HCT116 (cell line): ENCODE measurements around the gene ABHD17B.
"Not testable (repeated sequence)": the region's sequence is repeated elsewhere in the genome, so short reads cannot be mapped to it uniquely, and the experiment has no call there.

Experiments used
- EZH2 ChIP-seq: fragments of 200-600 bp; sonication (generic); IDR thresholded peaks from 2 replicates; pipeline ENCODE4 v1.6.1; 2017; ENCODE audit warnings: antibody characterized with exemption, mixed run types
- FOSL1 ChIP-seq: IDR thresholded peaks from 2 replicates; pipeline ENCODE4 v1.6.1; 2012; ENCODE audit warnings: low read depth
- JUND ChIP-seq: IDR thresholded peaks from 2 replicates; pipeline ENCODE4 v1.6.1; 2012
- POLR2A ChIP-seq: IDR thresholded peaks from 2 replicates; pipeline ENCODE4 v1.7.0; 2011; ENCODE audit warnings: borderline replicate concordance; ENCODE audit not compliant: insufficient read depth, insufficient read length; ENCODE audit errors: extremely low read depth
- POLR2AphosphoS5 ChIP-seq: IDR thresholded peaks from 2 replicates; pipeline ENCODE4 v1.6.1; 2011; ENCODE audit warnings: mild to moderate bottlenecking, low read depth, low read length, moderate library complexity
- RAD21 ChIP-seq: IDR thresholded peaks from 2 replicates; pipeline ENCODE4 v1.6.1; 2012; ENCODE audit warnings: low read depth, mild to moderate bottlenecking
- SP1 ChIP-seq: IDR thresholded peaks from 2 replicates; pipeline ENCODE4 v1.6.1; 2012; ENCODE audit warnings: low read depth
- SRF ChIP-seq: IDR thresholded peaks from 2 replicates; pipeline ENCODE4 v1.6.1; 2012; ENCODE audit warnings: low read depth
- YY1 ChIP-seq: IDR thresholded peaks from 2 replicates; pipeline ENCODE4 v1.6.1; 2011; ENCODE audit warnings: low read length, low read depth, moderate library complexity, mild to moderate bottlenecking; ENCODE audit not compliant: insufficient replicate concordance; ENCODE audit errors: extremely low read depth
- ZFX ChIP-seq: fragments of 450-650 bp; IDR thresholded peaks from 2 replicates; pipeline ENCODE4 v1.6.1; 2017
- TF ChIP-seq, protein P1 (sequence below): IDR thresholded peaks from 2 replicates; pipeline ENCODE4 v1.6.1; 2012; ENCODE audit warnings: low read depth
- TF ChIP-seq, protein P2 (sequence below): IDR thresholded peaks from 2 replicates; pipeline ENCODE4 v1.6.1; 2012
- TF ChIP-seq, protein P3 (sequence below), 3 experiments: fragments of 200-600 bp in 1 of 3; sonication (generic) in 1 of 3; IDR thresholded peaks in 2 of 3; conservative IDR thresholded peaks in 1 of 3; 2 replicates each; pipeline ENCODE4 v1.5.1; 2012 to 2017; ENCODE audit warnings: low read depth in 2 of 3, low read length in 2 of 3, antibody characterized with exemption in 1 of 3, borderline replicate concordance in 1 of 3, control low read depth in 1 of 3, mild to moderate bottlenecking in 1 of 3, mixed read lengths in 1 of 3, mixed run types in 1 of 3, moderate library complexity in 1 of 3; ENCODE audit not compliant: insufficient read depth in 1 of 3

DNA sequence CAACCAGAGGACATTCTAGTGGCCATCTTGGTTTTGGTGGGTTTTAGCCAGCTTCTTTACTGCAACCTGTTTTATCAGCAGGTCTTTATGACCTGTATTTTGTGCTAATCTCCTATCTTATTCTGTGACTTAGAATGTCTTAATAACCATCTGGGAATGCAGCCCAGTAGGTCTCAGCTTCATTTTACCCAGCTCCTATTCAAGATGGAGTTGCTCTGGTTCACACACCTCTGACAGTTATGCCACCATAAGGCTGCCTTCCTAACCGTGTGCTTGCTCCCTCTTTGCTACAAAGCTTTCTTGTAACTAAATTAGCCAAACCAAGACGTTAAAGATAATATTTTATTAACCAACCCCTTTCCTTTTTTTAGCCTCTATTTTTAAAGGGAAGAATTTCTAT lies 43.7 kb upstream of the ABHD17B start:
- not testable (repeated sequence) for TF ChIP-seq POLR2A, ZFX, YY1, EZH2, POLR2AphosphoS5, JUND, RAD21, SRF, FOSL1, SP1
- TF ChIP-seq, protein P1, sequence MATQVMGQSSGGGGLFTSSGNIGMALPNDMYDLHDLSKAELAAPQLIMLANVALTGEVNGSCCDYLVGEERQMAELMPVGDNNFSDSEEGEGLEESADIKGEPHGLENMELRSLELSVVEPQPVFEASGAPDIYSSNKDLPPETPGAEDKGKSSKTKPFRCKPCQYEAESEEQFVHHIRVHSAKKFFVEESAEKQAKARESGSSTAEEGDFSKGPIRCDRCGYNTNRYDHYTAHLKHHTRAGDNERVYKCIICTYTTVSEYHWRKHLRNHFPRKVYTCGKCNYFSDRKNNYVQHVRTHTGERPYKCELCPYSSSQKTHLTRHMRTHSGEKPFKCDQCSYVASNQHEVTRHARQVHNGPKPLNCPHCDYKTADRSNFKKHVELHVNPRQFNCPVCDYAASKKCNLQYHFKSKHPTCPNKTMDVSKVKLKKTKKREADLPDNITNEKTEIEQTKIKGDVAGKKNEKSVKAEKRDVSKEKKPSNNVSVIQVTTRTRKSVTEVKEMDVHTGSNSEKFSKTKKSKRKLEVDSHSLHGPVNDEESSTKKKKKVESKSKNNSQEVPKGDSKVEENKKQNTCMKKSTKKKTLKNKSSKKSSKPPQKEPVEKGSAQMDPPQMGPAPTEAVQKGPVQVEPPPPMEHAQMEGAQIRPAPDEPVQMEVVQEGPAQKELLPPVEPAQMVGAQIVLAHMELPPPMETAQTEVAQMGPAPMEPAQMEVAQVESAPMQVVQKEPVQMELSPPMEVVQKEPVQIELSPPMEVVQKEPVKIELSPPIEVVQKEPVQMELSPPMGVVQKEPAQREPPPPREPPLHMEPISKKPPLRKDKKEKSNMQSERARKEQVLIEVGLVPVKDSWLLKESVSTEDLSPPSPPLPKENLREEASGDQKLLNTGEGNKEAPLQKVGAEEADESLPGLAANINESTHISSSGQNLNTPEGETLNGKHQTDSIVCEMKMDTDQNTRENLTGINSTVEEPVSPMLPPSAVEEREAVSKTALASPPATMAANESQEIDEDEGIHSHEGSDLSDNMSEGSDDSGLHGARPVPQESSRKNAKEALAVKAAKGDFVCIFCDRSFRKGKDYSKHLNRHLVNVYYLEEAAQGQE: not testable (repeated sequence)
- TF ChIP-seq, protein P2, sequence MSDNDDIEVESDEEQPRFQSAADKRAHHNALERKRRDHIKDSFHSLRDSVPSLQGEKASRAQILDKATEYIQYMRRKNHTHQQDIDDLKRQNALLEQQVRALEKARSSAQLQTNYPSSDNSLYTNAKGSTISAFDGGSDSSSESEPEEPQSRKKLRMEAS: not testable (repeated sequence)
- TF ChIP-seq, protein P3, sequence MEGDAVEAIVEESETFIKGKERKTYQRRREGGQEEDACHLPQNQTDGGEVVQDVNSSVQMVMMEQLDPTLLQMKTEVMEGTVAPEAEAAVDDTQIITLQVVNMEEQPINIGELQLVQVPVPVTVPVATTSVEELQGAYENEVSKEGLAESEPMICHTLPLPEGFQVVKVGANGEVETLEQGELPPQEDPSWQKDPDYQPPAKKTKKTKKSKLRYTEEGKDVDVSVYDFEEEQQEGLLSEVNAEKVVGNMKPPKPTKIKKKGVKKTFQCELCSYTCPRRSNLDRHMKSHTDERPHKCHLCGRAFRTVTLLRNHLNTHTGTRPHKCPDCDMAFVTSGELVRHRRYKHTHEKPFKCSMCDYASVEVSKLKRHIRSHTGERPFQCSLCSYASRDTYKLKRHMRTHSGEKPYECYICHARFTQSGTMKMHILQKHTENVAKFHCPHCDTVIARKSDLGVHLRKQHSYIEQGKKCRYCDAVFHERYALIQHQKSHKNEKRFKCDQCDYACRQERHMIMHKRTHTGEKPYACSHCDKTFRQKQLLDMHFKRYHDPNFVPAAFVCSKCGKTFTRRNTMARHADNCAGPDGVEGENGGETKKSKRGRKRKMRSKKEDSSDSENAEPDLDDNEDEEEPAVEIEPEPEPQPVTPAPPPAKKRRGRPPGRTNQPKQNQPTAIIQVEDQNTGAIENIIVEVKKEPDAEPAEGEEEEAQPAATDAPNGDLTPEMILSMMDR (IDR thresholded peaks at IDR 0.05 in 2 of 3, conservative IDR thresholded peaks at IDR 0.05 in 1 of 3; ENCODE audit: borderline replicate concordance in 1 of 3, insufficient read depth in 1 of 3, low read depth in 2 of 3, low read length in 2 of 3): not testable (repeated sequence)
